Eye (tissue), 1 donor: ENCODE results near the gene ACSM2B.
"Not testable (repeated sequence)": the region's sequence is repeated elsewhere in the genome, so short reads cannot be mapped to it uniquely, and the experiment has no call there.

Source experiments
- DNase-seq: peaks from one replicate; pipeline ENCODE4 v3.0.0-alpha.2; 2015

The ACSM2B gene

GRCh38 chr16:20531795-20532194 lies 44.4 kb downstream of the ACSM2B start:
- not testable (repeated sequence) for DNase-seq

GRCh38 chr16:20520103-20520502 lies 56.1 kb downstream of the ACSM2B start:
- DNase-seq = no peak

GRCh38 chr16:20519231-20519630 lies 56.9 kb downstream of the ACSM2B start:
- no peak for DNase-seq

GRCh38 chr16:20517149-20517548 lies 59.0 kb downstream of the ACSM2B start:
- no peak for DNase-seq

GRCh38 chr16:20515688-20516090 lies 60.5 kb downstream of the ACSM2B start:
- DNase-seq = no peak

- DNase-seq = no peak
Measured at GRCh38 chr16:20510323-20510722, 65.8 kb downstream of the ACSM2B start.

- DNase-seq = no peak
Measured at GRCh38 chr16:20507280-20507679, 68.9 kb downstream of the ACSM2B start.

GRCh38 chr16:20504418-20504817 lies 71.7 kb downstream of the ACSM2B start:
- DNase-seq = no peak

- DNase-seq = not testable (repeated sequence)
Measured at GRCh38 chr16:20491448-20491847, 84.7 kb downstream of the ACSM2B start.

GRCh38 chr16:20490994-20491393 lies 85.2 kb downstream of the ACSM2B start:
- DNase-seq = not testable (repeated sequence)
